SK-MEL-5 (cell line): Measurements from ENCODE around the gene KNL1. TPM values are rescaled to one million over a fixed set of nuclear protein-coding genes. Genes with fewer than 3 reads are reported as not detected.
A peak's percentile ranks its signal among the peaks of the same experiment; 100 is the strongest.
"Not testable (repeated sequence)": the region's sequence is repeated elsewhere in the genome, so short reads cannot be mapped to it uniquely, and the experiment has no call there.

Source experiments
- DNase-seq: peaks from one replicate; pipeline ENCODE4 v3.0.0-alpha.2; 2016; ENCODE audit warnings: low read depth, low spot score
- in situ Hi-C: cut with HindIII; loops from 2 replicates; pipeline ENCODE4 v1.10.0; 2016; ENCODE audit warnings: low sequenced_read_pairs, high pct_unique_total_duplicates, low pct_unique_long_range_greater_than_20kb
- total RNA-seq: library from RNA; depleted of rRNA; stranded (reverse); fragments of >200 nt; shearing (Covaris generic); gene quantifications from 2 replicates; pipeline ENCODE4 v1.2.3, GENCODE V29; 2014

KNL1 gene
- total RNA-seq, 1 experiment from 2014 or later = 17.2 TPM

DNA sequence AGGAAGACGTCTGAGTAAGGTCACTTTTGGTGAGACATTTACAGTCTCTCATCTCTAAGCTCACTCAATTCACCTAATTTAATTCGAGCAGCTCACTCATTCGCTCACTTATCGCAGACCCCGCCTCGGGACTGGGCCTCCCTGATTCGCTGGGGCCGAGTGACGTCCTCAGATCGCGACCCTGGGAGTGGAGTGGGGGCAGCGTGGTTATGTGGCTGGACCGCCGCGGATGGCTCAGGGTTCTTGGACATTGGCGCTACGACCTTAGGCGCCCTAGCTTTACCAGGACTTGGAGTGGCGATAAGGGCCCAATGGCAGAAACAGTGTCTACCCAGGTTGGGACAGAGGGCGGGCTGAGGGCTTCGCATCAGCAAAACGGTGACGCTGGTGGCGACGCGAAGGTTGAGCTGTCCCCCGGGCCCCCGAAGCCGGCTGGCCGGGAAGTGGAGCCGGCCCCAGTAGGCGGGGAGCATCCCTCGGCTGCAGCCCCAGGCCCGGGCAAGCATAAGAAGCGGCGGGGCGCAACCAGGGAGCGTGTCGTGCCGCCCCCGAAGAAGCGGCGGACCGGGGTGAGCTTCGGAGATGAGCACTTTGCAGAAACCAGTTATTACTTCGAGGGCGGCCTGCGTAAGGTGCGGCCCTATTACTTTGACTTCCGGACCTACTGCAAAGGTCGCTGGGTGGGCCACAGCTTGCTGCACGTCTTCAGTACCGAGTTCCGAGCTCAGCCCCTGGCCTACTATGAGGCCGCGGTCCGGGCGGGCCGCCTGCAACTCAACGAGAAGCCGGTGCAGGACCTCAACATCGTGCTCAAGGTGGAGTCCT is 24.7 kb upstream of the KNL1 start, which contains the start of gene RPUSD2:
RPUSD2 (plus strand) TSS at position 171 of the 825 bp plus-strand sequence; CDS start at position 210, 39 bp downstream.
- peak; percentile 90 for DNase-seq
- in situ Hi-C loops = no loop called here

GRCh38 chr15:40575113-40575512 is 18.9 kb upstream of the KNL1 start:
- in situ Hi-C loops = no loop called here
- DNase-seq = no peak

DNA sequence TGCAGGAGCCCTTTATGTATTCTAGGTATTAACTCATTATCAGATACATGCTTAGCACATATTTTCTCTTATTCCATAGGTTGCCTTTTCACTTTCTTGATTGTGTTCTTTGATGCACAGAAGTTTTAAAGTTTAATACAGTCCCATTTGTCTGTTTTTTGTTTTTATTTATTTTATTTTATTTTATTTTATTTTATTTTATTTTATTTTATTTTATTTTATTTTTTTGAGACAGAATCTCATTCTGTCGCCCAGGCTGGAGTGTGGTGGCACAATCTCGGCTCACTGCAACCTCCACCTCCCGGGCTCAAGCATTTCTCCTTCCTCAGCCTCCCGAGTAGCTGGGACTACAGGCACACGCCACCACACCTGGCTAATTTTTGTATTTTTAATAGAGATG is 17.1 kb upstream of the KNL1 start:
- DNase-seq, in situ Hi-C loops: not testable (repeated sequence)

GRCh38 chr15:40578892-40579291 is 15.2 kb upstream of the KNL1 start:
- no peak for DNase-seq
- in situ Hi-C loops = no loop called here

- DNase-seq, in situ Hi-C loops: not testable (repeated sequence)
Observed at GRCh38 chr15:40581796-40582195, 12.3 kb upstream of the KNL1 start.

- in situ Hi-C loops = no loop called here
- no peak for DNase-seq
Observed at GRCh38 chr15:40582726-40583246, 11.3 kb upstream of the KNL1 start.

GRCh38 chr15:40584191-40584590 is 9.9 kb upstream of the KNL1 start:
- in situ Hi-C loops = no loop called here
- DNase-seq = no peak

GRCh38 chr15:40590667-40591050 is 3.4 kb upstream of the KNL1 start:
- DNase-seq = no peak
- in situ Hi-C loops = no loop called here

GRCh38 chr15:40591389-40591788 is 2.7 kb upstream of the KNL1 start:
- in situ Hi-C loops = no loop called here

GRCh38 chr15:40593165-40593564 is 884 bp upstream of the KNL1 start:
- no peak for DNase-seq
- in situ Hi-C loops = no loop called here

More at GRCh38 chr15:40591389-40591788, 2.7 kb upstream of the KNL1 start:
- DNase-seq = no peak

DNA sequence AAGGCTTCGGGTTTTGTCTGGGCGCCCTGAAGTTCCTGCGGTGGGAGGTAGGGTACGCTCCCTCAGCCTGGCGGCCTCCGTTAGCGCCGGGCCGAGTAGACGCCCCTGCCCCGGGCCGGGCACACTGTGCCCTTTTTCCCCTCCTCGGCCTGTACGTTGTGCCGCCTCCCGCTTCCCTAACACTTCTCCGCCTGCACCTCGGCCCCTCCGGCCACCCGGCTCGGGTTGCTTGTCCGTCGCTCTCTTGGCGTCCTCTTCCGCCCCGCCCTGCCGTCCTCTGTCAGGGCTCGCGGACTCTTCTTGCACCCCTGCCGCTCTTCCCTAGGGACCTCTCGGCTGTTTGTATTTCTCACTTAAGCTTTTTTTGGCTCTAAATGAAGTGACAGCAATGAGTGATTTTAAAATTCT is 384 bp downstream of the KNL1 start:
- in situ Hi-C loops = no loop called here
- peak; percentile 68 for DNase-seq

- in situ Hi-C loops = no loop called here
- no peak for DNase-seq
Observed at GRCh38 chr15:40595219-40595618, 1.2 kb downstream of the KNL1 start.

DNA sequence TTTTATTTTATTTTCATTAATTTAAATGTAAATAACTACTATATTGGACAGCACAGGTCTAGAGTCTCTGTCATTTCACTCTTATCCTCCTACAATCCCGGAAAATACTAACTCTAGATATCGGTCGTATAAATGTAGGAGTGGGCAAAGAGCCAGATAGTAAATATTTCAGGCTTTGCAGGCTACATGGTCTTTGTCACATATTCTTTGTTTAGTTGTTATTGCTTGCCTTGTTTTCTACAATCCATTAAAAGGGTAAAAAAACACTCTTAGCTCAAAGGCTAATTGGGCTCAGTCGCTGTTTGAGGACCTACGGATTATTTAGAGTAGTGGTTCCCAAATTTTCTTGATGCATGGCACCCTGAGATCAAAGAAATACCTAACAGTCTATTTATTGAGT is 1.7 kb downstream of the KNL1 start:
- in situ Hi-C loops = no loop called here
- DNase-seq = no peak

DNA sequence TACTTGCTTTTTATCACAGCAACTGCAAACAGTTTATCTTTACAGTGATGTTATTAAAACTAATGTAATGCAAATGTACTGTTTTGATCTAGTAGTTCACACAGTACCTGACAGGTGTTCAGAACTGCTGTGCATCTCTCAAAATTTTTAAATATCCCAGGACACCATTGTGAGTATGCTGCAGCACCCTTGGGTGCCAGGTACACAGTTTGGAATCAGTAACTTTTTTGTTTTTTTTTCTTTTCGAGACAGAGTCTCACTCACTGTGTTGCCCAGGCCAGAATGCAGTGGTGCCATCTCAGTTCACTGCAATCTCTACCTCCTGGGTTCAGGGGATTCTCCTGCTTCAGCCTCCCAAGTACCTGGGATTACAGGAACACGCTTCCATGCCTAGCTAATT is 3.0 kb downstream of the KNL1 start:
- in situ Hi-C loops = no loop called here
- no peak for DNase-seq

DNA sequence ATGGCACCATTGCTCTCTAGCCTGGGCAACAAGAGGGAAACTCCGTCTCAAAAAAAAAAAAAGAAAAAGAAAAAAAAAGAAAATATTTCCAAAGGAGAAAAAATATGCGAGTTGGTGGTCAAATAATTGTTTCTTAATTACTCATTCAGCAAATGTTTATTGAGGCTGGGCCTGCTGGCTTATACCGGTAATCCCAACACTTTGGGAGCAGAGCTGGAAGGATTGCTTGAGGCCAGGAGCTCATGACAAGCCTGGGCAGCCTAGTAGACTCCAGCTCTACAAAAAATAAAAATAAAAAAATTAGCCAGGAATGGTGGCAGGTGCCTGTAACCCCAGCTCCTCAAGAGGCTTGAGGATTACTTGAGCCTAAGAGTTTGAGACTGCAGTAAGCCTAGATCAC is 4.1 kb downstream of the KNL1 start:
- in situ Hi-C loops = no loop called here
- no peak for DNase-seq

GRCh38 chr15:40598672-40599071 is 4.6 kb downstream of the KNL1 start:
- in situ Hi-C loops = no loop called here
- no peak for DNase-seq

GRCh38 chr15:40600956-40601355 is 6.9 kb downstream of the KNL1 start:
- DNase-seq = no peak
- in situ Hi-C loops = no loop called here

DNA sequence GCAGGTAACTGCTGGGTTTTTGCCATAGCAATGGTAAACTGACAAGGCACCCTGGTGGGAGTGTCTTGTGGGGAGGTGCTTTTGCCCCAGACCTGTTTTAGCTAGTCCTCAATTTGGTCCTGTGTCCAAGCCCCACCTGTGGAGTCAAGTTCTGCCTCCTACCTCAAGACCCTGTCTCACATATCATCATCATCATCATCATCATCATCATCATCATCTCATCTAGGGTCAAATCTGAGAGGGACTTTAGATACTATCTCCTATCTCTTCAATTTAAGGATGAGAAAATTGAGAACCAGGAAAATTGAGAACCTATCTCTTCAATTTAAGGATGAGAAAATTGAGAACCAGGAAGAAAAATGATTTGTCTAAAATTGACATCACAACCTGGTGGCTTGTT is 9.9 kb downstream of the KNL1 start:
- no peak for DNase-seq
- in situ Hi-C loops = no loop called here

DNA sequence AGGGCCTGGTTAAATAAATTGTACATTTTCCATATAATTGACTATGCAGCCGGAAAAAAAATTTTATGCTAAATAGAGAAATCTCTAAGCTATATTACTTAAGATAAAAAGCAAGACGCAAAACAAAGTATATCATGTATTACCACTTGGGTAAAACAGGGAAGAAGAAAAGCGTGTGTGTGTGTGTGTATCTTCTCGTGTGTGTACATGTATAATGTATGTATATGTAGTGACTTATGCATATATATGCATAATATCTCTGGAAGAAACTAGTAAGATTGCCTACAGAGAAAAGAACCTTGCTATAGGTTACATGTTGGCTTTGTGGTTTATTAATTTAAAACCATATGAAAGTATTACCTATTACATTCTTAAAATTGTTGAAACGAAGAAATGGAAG is 19.0 kb downstream of the KNL1 start:
- DNase-seq = no peak

More for the DNA sequence above, 19.0 kb downstream of the KNL1 start:
- in situ Hi-C loops = no loop called here
